GM19328 (cell line): ENCODE results near the gene CTIF.
"Not testable (repeated sequence)": the region's sequence is repeated elsewhere in the genome, so short reads cannot be mapped to it uniquely, and the experiment has no call there.

Experiments
- ATAC-seq: cut with Tn5 transposase; IDR thresholded peaks from one replicate; pipeline ENCODE4 v1.9.1; 2021; ENCODE audit warnings: mild to moderate bottlenecking, moderate library complexity; ENCODE audit not compliant: unreplicated experiment

CTIF gene

GRCh38 chr18:48854780-48855179 lies 315.9 kb downstream of the CTIF start:
- no peak for ATAC-seq

- no peak for ATAC-seq
Measured at GRCh38 chr18:48855422-48856377, 316.9 kb downstream of the CTIF start.

GRCh38 chr18:48857023-48857694 lies 318.3 kb downstream of the CTIF start:
- ATAC-seq: no peak

- no peak for ATAC-seq
Measured at GRCh38 chr18:48858676-48859075, 319.8 kb downstream of the CTIF start.

- ATAC-seq: no peak
Measured at GRCh38 chr18:48859311-48860268, 320.8 kb downstream of the CTIF start.

- no peak for ATAC-seq
Measured at GRCh38 chr18:48860269-48861180, 321.7 kb downstream of the CTIF start.

GRCh38 chr18:48861181-48861708 lies 322.4 kb downstream of the CTIF start:
- no peak for ATAC-seq

- ATAC-seq: no peak
Measured at GRCh38 chr18:48862132-48862531, 323.3 kb downstream of the CTIF start.

- no peak for ATAC-seq
Measured at GRCh38 chr18:48862678-48863270, 323.9 kb downstream of the CTIF start.

GRCh38 chr18:48863432-48864065 lies 324.7 kb downstream of the CTIF start:
- ATAC-seq: no peak

- no peak for ATAC-seq
Measured at GRCh38 chr18:48864876-48865275, 326.0 kb downstream of the CTIF start.

- ATAC-seq: no peak
Measured at GRCh38 chr18:48866028-48866733, 327.4 kb downstream of the CTIF start.

GRCh38 chr18:48866856-48867255 lies 328.0 kb downstream of the CTIF start:
- no peak for ATAC-seq

GRCh38 chr18:48867978-48868377 lies 329.1 kb downstream of the CTIF start:
- ATAC-seq: no peak

- ATAC-seq: peak; percentile 73
Measured at GRCh38 chr18:48868468-48869466, 329.9 kb downstream of the CTIF start.

GRCh38 chr18:48869591-48869990 lies 330.8 kb downstream of the CTIF start:
- ATAC-seq: no peak

- ATAC-seq: not testable (repeated sequence)
Measured at GRCh38 chr18:48870926-48871325, 332.1 kb downstream of the CTIF start.
